ENCODE measurements around the gene EPS15.

The EPS15 gene

GRCh38 chr1:51369171-51369570 lies 149.9 kb downstream of the EPS15 start:
- H3K4me3 ChIP-seq (replicated peaks; ENCODE audit: low read depth, low read length) = no peak overlapping the region
- DNase-seq (ENCODE audit: extremely low read depth, low read depth) = no peak
- TF ChIP-seq CTCF (IDR thresholded peaks at IDR 0.05; ENCODE audit: low read depth, low read length, missing control alignments) = no peak

- no peak for TF ChIP-seq CTCF (IDR thresholded peaks at IDR 0.05; ENCODE audit: low read depth, low read length, missing control alignments)
- DNase-seq (ENCODE audit: extremely low read depth, low read depth) = no peak
- no peak overlapping the region for H3K4me3 ChIP-seq (replicated peaks; ENCODE audit: low read depth, low read length)
These were observed 153.3 kb downstream of the EPS15 start for GRCh38 chr1:51365774-51366173.

GRCh38 chr1:51359879-51360278 lies 159.2 kb downstream of the EPS15 start:
- H3K4me3 ChIP-seq (replicated peaks; ENCODE audit: low read depth, low read length) = no peak overlapping the region
- no peak for DNase-seq (ENCODE audit: extremely low read depth, low read depth)
- TF ChIP-seq CTCF (IDR thresholded peaks at IDR 0.05; ENCODE audit: low read depth, low read length, missing control alignments) = no peak

GRCh38 chr1:51355382-51355781 lies 163.7 kb downstream of the EPS15 start:
- no peak for DNase-seq (ENCODE audit: extremely low read depth, low read depth)
- H3K4me3 ChIP-seq (replicated peaks; ENCODE audit: low read depth, low read length) = no peak overlapping the region

GRCh38 chr1:51354416-51354815 lies 164.7 kb downstream of the EPS15 start:
- DNase-seq (ENCODE audit: extremely low read depth, low read depth) = no peak
- no peak for TF ChIP-seq CTCF (IDR thresholded peaks at IDR 0.05; ENCODE audit: low read depth, low read length, missing control alignments)
- H3K4me3 ChIP-seq (replicated peaks; ENCODE audit: low read depth, low read length) = no peak overlapping the region

More at GRCh38 chr1:51355382-51355781, 163.7 kb downstream of the EPS15 start:
- no peak for TF ChIP-seq CTCF (IDR thresholded peaks at IDR 0.05; ENCODE audit: low read depth, low read length, missing control alignments)

- no peak for TF ChIP-seq CTCF (IDR thresholded peaks at IDR 0.05; ENCODE audit: low read depth, low read length, missing control alignments)
- no peak for DNase-seq (ENCODE audit: extremely low read depth, low read depth)
- no peak overlapping the region for H3K4me3 ChIP-seq (replicated peaks; ENCODE audit: low read depth, low read length)
These were observed 167.2 kb downstream of the EPS15 start for GRCh38 chr1:51351907-51352306.

- no peak overlapping the region for H3K4me3 ChIP-seq (replicated peaks; ENCODE audit: low read depth, low read length)
- no peak for DNase-seq (ENCODE audit: extremely low read depth, low read depth)
- no peak for TF ChIP-seq CTCF (IDR thresholded peaks at IDR 0.05; ENCODE audit: low read depth, low read length, missing control alignments)
These were observed 169.2 kb downstream of the EPS15 start for GRCh38 chr1:51349862-51350261.
